HG02763 (cell line): Measurements from ENCODE around the gene KIFC3.
"Not testable (repeated sequence)": the region's sequence is repeated elsewhere in the genome, so short reads cannot be mapped to it uniquely, and the experiment has no call there.

Experiments used
- ATAC-seq: cut with Tn5 transposase; IDR thresholded peaks from one replicate; pipeline ENCODE4 v1.9.1; 2021; ENCODE audit warnings: mild to moderate bottlenecking, moderate library complexity; ENCODE audit not compliant: unreplicated experiment

Gene KIFC3

DNA sequence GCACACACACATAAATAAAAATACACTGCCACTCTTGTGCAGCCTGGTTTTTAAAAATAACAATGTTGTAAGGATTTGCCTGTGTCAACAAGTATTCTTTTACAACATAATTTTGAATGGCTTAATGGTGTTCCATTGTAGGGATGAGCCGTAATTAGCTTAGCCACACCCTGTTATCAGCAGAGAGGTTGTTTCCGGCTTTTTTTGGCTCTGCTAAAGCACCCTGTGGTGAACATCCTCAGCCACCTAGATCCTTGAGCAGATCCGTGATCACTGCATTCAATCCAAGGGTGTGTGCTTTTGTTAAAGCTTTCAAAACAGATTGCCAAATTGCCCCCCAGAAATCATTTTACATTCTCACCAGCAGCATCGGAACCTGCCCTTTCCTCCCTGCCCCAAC, 59.7 kb downstream of the KIFC3 start:
- ATAC-seq = no peak

GRCh38 chr16:57741660-57742191, 60.6 kb downstream of the KIFC3 start:
- ATAC-seq = no peak

DNA sequence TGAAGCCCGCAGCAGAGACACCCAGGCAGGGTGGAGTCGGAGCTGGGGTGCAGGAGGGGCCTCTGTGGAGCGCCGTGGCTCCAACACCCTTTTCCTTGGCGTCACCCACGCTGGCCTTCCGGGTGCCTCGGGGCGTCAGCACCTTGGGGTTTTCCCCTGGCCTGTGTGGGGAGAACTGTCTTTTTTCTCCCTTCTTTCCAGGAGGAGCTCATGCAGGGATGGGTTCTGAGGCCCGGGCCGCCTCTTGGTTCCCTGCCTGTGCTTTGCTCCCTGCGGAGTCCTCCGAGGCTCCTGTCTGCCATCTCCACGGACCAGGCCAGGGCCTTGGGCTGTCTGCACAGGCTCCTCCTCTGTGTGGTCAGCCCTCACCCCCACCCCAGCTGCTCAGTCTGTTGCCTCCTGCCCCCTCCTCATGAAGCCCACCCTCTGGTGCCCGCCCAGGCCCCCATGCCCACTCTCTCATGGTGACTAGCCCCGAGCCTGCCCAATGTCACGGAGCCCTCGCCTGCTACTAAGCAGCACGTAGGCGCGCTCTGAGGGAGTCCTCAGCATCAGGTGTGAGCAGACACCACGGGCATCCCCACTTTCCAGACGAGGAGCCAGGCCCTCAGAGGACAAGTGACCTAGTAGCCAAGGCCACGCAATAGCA, 61.7 kb downstream of the KIFC3 start:
- ATAC-seq = no peak

DNA sequence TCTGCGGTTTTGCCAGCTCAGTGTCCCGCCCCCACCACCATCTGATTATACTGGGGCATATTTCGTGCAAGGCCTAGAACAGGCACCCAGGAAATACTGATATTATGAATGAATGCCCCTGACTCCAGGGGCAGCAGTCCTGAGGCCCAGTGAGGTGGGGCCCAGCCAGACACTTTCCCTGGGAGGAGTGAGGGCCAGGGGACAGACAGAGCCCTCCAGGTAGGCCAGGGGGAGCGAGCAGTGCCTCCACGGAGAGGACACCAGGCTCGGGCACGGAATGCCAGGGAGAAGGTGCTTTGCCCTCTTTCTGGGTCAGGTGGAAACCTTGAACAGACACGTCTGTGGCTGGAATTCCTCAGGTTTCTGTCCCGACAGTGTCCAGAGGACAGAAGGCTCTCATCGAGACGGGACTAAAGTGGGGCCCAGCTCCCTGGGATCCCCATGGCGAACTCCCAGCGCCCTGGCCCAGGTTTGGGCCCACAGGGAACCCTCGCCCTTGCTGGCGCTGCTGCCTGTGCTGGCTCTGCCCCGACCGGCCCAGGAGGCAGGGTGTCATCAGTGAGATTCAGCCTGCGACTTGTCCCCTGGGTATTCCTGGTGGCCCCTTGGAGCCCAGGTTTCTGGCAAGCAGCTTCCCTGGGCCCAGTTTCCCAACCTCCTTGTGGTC, 62.4 kb downstream of the KIFC3 start:
- no peak for ATAC-seq

- ATAC-seq = no peak
Measured at GRCh38 chr16:57738844-57739243, 63.4 kb downstream of the KIFC3 start.

DNA sequence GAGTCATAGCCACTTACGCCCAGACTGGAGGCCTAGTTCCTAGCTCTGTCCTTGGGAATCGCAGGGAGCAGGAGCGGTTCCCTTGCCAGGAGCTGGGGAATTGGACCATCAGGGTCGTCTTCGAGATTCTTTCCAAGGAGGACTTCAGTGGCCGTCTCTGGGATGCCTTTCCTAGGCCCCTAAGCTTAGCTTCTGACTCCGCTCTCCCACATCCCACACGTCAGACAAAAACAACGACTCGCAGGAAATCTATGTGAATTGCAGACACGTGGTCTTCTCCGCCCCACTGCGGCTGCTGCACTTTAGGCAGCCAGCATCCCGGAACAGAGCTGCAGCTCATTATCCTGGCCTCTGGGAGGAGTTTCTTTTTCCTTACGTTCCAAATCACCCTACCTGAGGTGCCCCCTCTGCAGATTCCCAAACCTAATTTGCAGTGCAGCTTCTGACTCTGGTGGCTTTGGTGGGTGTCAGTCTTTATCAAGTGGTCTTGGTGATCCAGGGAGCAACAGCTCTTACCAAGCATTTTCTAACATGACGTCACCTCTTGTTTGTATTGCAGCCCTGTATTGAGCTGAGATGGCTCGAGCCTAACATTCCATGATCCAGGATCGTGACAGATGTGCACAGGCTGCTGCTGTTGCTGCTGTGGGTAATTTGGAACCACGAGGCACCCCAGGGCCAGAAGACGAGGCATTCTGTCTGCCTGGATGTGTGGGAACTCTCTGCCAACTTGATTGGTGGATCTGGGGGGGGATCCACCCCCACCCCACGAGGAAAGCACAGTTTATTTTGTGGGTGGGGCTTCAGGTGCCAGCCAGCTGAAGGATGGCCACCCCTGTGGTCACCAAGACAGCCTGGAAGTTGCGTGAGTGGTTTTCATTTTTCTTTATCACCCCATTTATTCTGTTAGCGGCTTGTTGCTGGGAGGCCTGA, 65.6 kb downstream of the KIFC3 start:
- ATAC-seq = no peak

DNA sequence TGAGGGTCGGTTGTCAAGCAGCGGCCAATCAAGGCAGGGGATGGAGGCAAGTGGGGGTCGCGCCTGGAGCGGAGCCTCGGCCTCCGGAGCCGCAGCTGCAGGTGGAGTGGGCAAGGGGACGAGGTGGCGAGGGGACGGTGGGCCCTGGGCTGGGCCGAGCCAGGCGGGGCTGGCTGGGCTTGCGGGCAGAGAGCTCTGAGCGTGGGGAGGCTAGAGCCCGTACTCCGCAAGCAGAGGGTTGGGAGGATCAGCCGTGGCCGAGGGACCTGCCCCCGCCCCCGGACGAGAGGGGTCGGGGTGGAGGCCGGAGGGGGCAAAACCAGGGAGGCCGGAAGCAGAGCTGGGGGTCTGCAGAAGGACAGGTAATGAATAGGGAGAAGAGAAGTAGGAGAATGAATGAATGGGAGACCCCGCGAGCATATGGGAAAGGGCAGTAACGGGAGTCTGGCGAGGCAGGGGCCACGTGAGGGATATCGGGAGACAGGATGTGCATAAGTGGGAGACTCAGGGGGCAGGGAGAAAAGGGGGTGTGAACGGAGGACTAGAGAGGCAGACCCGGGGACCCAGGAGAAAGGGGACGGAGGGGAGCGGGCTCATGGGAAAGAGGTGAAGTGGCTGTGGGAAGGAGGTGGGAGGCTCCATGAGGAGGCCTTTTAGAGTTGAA, 66.4 kb downstream of the KIFC3 start, which contains the start of gene KATNB1:
KATNB1 (plus strand) TSS at position 16 of the 664 bp plus-strand sequence. CDS start 1,474 bp downstream, outside the sequence.
- no peak for ATAC-seq

GRCh38 chr16:57734925-57735754, 67.2 kb downstream of the KIFC3 start:
- ATAC-seq = peak; percentile 91

DNA sequence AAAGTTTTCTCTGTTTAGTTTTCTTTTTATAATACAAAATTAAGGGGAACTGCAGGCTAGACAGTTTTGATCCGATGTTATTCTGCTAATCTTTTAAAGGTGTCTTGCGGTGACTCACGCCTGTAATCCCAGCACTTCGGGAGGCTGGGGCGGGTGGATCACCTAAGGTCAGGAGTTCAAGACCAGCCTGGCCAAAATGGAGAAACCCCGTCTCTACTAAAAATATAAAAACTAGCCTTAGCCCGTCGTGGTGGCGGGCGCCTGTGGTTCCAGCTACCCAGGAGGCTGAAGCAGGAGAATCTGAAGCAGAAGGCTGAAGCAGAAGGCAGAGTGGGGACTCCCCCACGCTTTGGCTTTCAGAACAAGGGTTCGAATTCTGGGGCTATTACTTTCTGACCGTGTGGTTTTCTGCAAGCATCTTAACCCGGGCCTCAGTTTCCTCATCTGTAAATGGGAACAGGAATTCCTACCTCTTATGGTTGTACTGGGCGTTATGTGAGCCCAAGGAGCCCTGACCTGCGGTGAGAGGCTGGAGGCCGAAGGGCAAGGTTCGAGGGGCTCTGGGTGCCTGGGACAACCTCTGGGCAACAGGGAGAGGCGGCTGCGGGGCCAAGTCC, 67.9 kb downstream of the KIFC3 start:
- no peak for ATAC-seq

GRCh38 chr16:57732714-57733113, 69.6 kb downstream of the KIFC3 start:
- no peak for ATAC-seq

DNA sequence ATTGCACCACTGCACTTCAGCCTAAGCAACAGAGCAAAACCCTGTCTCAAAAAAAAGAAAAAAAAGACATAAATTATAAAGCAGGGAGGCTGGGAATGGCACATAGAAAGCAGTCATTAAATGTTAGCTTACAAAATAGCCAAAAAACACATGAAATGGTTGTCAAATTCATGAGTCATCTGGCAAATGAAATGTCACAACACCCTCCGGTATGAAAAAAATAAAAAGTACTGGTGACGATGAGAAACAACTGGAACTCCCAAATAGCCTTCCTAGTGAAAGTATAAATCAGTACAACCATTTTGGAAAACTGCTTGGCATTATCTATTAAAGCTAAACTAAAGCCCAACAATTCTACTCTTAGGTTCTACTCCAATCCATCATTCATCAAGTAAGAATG, 70.3 kb downstream of the KIFC3 start:
- no peak for ATAC-seq

DNA sequence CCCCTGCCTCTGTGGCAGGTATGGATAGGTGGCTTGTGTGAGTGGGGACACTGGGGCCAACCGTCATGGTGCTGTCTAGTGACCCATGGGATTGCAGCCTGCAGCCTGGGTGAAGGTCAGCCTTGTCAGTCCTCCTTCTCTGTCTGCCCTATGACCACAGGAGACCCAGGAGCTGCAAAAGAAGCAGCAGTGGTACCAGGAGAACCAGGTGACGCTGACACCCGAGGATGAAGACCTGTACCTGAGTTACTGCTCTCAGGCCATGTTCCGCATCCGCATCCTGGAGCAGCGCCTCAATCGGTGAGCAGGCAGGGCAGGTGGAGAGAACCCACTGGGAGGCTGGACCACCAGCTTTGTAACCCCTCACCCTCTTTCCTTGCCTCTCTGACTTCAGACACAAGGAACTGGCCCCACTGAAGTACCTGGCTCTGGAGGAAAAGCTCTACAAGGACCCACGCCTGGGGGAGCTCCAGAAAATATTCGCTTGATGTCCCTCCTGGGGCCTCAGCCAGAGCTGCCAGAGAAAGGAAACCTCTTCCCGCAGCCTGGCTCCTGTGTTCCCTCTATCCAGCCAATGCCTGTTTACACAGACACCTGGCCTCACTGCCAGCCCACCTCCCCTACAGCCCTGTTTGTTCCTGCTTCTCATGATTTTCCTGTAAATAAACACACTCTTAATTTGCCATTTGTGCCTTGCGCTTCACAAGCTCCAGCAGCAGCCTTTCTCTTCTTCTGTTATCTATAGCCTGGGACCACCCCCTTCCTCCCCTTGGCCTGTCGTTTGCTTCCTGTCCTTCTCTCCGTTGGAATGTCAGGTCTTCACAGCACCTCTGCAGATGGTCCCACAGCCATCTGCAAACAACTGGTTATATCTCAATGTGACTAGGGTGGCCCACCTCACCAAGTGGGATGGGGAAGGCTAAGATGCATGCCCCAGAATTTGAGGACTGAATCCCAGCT, 71.2 kb downstream of the KIFC3 start:
- ATAC-seq = no peak

DNA sequence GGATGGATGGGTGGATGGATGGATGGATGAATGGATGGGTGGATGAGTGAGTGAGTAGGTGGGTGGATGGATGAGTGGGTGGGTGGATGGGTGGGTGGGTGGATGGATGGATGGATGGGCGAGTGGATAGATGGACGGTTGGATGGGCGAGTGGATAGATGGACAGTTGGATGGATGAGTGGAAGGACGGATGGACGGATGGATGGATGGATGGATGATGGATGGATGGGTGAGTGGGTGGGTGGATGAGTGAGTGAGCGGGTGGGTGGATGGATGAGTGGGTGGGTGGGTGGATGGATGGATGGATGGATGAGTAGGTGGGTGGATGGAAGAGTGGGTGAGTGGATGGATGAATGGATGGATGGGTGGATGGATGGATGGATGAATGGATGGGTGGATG, 72.4 kb downstream of the KIFC3 start:
- not testable (repeated sequence) for ATAC-seq

DNA sequence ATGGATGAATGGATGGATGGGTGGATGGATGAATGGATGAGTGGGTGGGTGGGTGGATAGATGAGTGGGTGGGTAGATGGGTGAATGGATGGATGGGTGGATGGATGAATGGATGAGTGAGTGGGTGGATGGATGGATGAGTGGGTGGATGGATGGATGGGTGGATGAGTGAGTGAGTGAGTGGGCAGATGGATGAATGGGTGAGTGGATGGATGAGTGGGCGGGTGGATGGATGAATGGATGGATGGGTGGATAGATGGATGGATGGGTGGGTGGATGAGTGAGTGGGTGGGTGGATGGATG, 73.2 kb downstream of the KIFC3 start:
- no peak for ATAC-seq

DNA sequence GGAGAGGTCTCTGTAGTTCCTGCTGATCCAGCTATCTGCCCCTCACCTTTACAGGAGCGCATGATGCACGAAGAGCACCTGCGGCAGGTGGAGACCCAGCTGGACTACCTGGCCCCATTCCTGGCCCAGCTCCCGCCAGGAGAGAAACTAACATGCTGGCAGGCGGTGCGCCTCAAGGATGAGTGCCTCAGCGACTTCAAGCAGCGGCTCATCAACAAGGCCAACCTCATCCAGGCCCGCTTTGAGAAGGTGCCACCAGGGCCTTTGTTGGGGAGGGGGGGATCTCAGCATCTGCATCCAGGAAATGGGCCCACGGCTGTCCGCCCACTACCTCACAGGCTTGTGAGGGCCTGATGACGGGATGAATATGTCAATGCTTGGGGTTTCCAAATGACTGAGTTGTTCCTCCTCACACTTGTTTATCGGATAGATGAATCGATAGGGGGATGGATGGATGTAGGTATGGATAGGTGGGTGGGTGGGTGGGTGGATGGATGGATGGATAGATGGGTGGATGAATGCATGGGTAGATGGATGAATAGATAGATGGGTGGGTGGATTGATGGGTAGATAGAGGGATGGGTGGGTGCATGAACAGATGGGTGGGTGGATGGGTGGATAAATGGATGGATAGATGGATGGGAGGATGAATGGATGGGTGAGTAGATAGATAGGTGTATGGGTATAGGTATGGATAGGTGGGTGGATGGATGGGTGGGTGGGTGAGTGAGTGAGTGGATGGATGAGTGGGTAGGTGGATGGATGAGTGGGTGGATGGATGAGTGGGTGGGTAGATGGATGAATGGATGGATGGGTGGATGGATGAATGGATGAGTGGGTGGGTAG, 73.7 kb downstream of the KIFC3 start:
- no peak for ATAC-seq

- ATAC-seq = no peak
Measured at GRCh38 chr16:57727610-57728009, 74.7 kb downstream of the KIFC3 start.

DNA sequence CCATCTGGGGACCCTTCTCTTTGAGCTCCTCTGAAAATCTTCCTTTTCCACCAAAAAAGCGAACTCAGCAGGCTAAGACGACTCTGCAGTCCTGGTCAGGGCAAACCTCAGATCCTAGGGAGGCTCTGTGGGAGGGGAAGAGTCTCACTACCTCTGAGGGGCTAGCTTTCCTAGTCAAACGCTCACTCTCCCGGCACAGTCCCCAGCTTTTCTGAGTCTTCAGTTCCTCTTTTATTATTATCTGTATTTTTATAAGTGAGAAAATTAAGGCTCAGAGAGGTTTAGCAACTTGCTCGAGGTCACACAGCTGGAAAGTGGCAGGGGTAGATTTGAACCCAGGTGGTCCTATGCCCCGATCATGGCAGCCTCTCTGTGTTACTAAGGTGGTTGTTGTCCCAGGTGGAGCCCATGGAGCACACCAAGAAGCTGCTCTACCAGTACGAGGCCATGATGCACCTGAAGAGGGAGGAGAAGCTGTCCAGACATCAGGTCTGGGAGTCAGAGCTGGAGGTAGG, 75.8 kb downstream of the KIFC3 start:
- ATAC-seq = no peak
